OCI-LY7 (cell line): ENCODE results near the gene PARD6G. TPM values are rescaled to one million over a fixed set of nuclear protein-coding genes. Genes with fewer than 3 reads are reported as not detected.

Experiments
- BruUV-seq: library from RNA; stranded (reverse); fragments of 400-500 nt; replicated peaks from 2 replicates; lab custom pipeline; 2021; lab: Mats Ljungman, UMichigan
- CTCF ChIA-PET: fragments of 300-600 bp; sonication (Branson Sonifier 250); formaldehyde crosslinking; loops from one replicate; lab custom pipeline; 2022; ENCODE audit warnings: antibody characterized with exemption; ENCODE audit not compliant: unreplicated experiment; lab: Charles Lee
- POLR2A ChIA-PET: fragments of 300-600 bp; sonication (Branson Sonifier 250); formaldehyde crosslinking; loops from one replicate; lab custom pipeline; 2022; ENCODE audit warnings: antibody characterized with exemption; lab: Charles Lee
- DNase-seq: peaks from one replicate; pipeline ENCODE4 v3.0.0-alpha.2; 2015; ENCODE audit warnings: low spot score
- H2AFZ ChIP-seq: fragments of 200-600 bp; sonication (generic), shearing (Covaris generic); 2 replicates; pipeline ENCODE4 v1.6.1; 2014; ENCODE audit warnings: mild to moderate bottlenecking, antibody characterized with exemption, low read length, moderate library complexity
- H3K27ac ChIP-seq: fragments of 200-600 bp; sonication (generic); 2 replicates; pipeline ENCODE4 v1.5.1; 2014; ENCODE audit warnings: mixed run types, low read depth, mild to moderate bottlenecking, moderate library complexity, low read length, inconsistent platforms; ENCODE audit not compliant: poor library complexity, severe bottlenecking
- H3K36me3 ChIP-seq: fragments of 200-600 bp; sonication (generic); 2 replicates; pipeline ENCODE4 v1.6.1; 2014; ENCODE audit warnings: mild to moderate bottlenecking, antibody characterized with exemption, low read length, moderate library complexity, mixed read lengths; ENCODE audit not compliant: insufficient read depth
- H3K4me1 ChIP-seq: fragments of 200-600 bp; sonication (generic); 2 replicates; pipeline ENCODE4 v1.5.1; 2014; ENCODE audit warnings: mild to moderate bottlenecking, low read length; ENCODE audit not compliant: insufficient read depth, poor library complexity, severe bottlenecking
- H3K4me2 ChIP-seq: fragments of 200-600 bp; sonication (generic); 2 replicates; pipeline ENCODE4 v1.6.1; 2014; ENCODE audit warnings: mild to moderate bottlenecking, low read length
- H3K4me3 ChIP-seq: fragments of 200-600 bp; sonication (generic); 2 replicates; pipeline ENCODE4 v1.5.1; 2014; ENCODE audit warnings: mild to moderate bottlenecking, low read depth, low read length; ENCODE audit not compliant: poor library complexity, severe bottlenecking
- H3K79me2 ChIP-seq: fragments of 200-600 bp; sonication (generic); 2 replicates; pipeline ENCODE4 v1.6.1; 2016; ENCODE audit warnings: low read depth, mild to moderate bottlenecking, low read length, moderate library complexity, mixed read lengths; ENCODE audit not compliant: insufficient read depth
- H3K9me2 ChIP-seq: fragments of 200-600 bp; sonication (generic); 2 replicates; pipeline ENCODE4 v1.6.1; 2016; ENCODE audit warnings: mild to moderate bottlenecking, low read length, mixed read lengths; ENCODE audit not compliant: insufficient read depth
- H3K9me3 ChIP-seq: fragments of 200-600 bp; sonication (generic); 2 replicates; pipeline ENCODE4 v1.6.1; 2014; ENCODE audit warnings: mild to moderate bottlenecking, mixed run types, low read length, mixed read lengths
- H4K20me1 ChIP-seq: fragments of 200-600 bp; sonication (generic); 2 replicates; pipeline ENCODE4 v1.6.1; 2014; ENCODE audit warnings: mild to moderate bottlenecking, antibody characterized with exemption, low read length, moderate library complexity, mixed read lengths; ENCODE audit not compliant: insufficient read depth
- EZH2phosphoT487 ChIP-seq: fragments of 200-600 bp; sonication (generic); IDR thresholded peaks from 2 replicates; pipeline ENCODE4 v1.6.1; 2018; ENCODE audit warnings: low read depth, borderline replicate concordance, mild to moderate bottlenecking, mixed run types, antibody characterized with exemption, low read length, moderate library complexity, mixed read lengths
- intact Hi-C: fragments of 100-400 bp; cut with micrococcal nuclease; formaldehyde crosslinking; loops from one replicate; pipeline ENCODE4 v1.10.0; 2022; ENCODE audit not compliant: unreplicated experiment
- total RNA-seq, 2 experiments: library from RNA; depleted of rRNA in 1 of 2; stranded (reverse); fragments of >200 nt in 1 of 2; shearing (Covaris generic) in 1 of 2; gene quantifications; 2 replicates each; pipeline ENCODE4 v1.2.3, GENCODE V29; 2014 to 2022
- TF ChIP-seq, protein P1 (sequence below): fragments of 200-600 bp; sonication (generic); conservative IDR thresholded peaks from 2 replicates; pipeline ENCODE4 v1.5.1; 2014; ENCODE audit warnings: mild to moderate bottlenecking, antibody characterized with exemption, low read length, moderate library complexity, mixed read lengths

The PARD6G gene
- total RNA-seq, 2 experiments from 2014 or later: 0.03 TPM; not detected in 1

DNA sequence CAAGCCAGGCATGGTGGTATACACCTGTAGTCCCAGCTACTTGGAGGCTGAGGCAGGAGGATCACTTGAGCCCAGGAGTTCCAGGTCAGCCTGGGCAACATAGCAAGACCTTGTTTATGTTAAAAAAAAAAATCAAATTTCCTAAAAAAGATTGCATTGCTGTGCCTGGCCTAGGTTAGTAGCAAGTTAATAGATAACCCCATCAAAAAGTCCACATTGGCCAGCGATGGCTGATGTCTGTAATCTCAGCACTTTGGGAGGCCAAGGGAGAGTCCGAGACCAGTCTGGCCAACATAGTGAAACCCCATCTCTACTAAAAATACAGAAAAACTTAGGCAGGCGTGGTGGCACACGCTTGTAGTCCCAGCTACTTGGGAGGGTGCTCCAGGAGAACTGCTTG lies 38.7 kb downstream of the PARD6G start:
- no TSS peak for BruUV-seq
- ChIA-PET POLR2A (no interaction called here), CTCF (no interaction called here)
- H3K27ac ChIP-seq: no peak overlapping the region
- H3K4me3 ChIP-seq: no peak overlapping the region
- no peaks in the 10 kb centered on the region for H3K4me1 ChIP-seq
- H3K36me3 ChIP-seq: no peaks in the 10 kb centered on the region
- no peak overlapping the region for H3K4me2 ChIP-seq
- no peaks in the 10 kb centered on the region for H3K9me2 ChIP-seq
- no peak overlapping the region for H2AFZ ChIP-seq
- intact Hi-C loops: no loop called here
- TF ChIP-seq EZH2phosphoT487: no peak
- TF ChIP-seq, protein P1, sequence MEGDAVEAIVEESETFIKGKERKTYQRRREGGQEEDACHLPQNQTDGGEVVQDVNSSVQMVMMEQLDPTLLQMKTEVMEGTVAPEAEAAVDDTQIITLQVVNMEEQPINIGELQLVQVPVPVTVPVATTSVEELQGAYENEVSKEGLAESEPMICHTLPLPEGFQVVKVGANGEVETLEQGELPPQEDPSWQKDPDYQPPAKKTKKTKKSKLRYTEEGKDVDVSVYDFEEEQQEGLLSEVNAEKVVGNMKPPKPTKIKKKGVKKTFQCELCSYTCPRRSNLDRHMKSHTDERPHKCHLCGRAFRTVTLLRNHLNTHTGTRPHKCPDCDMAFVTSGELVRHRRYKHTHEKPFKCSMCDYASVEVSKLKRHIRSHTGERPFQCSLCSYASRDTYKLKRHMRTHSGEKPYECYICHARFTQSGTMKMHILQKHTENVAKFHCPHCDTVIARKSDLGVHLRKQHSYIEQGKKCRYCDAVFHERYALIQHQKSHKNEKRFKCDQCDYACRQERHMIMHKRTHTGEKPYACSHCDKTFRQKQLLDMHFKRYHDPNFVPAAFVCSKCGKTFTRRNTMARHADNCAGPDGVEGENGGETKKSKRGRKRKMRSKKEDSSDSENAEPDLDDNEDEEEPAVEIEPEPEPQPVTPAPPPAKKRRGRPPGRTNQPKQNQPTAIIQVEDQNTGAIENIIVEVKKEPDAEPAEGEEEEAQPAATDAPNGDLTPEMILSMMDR: no peak
- H4K20me1 ChIP-seq: no peaks in the 10 kb centered on the region
- DNase-seq: no peak
- no peaks in the 10 kb centered on the region for H3K9me3 ChIP-seq
- H3K79me2 ChIP-seq: no peaks in the 10 kb centered on the region

DNA sequence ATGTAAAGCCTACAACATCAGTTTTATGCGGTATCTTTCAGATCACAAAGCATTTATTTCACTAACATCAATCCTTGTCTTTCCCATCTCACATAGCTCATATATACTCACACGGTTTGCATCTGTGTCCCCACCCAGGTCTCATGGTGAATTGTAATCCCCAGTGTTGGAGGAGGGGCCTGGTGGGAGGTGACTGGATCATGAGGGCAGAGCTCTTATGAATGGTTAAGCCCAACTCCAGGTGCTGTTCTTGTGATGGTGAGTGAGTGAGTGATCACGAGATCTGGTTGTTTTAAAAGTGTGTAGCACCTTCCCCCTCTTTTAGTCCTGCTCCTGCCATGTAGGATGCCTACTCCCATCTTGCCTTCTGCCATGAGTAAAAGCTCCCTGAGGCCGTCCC lies 42.0 kb downstream of the PARD6G start:
- DNase-seq: no peak

DNA sequence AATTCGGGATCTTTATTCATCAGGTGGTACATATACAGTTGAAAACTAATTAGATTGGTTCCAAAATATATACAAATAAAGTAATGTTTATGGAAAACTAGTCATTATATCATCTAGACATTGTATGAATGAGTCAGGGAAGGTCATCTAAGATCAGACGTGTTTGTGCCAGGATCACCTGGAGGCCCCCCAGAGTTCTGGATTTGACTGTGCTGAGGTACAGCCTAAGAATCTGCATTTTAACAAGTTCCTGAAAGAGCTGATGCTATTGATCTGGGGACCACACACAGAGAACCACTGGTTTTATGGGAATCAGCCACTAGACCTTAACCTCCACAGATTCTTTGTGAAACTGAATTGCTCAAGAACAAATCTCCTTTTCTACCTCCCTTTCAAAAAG lies 43.2 kb downstream of the PARD6G start:
- ChIA-PET POLR2A (interaction anchor here (0.6 kb wide), 1 partner anchor 30 kb away, joined by 3 read pairs; no protein-coding TSS in a partner anchor), CTCF (interaction anchor here (0.6 kb wide), 1 partner anchor 466 kb away, joined by 3 read pairs; no protein-coding TSS in a partner anchor)
- no peak for DNase-seq
- Histone ChIP-seq H3K9me3 (no peaks in the 10 kb centered on the region), H3K4me3 (no peak overlapping the region), H3K36me3 (no peaks in the 10 kb centered on the region), H3K4me1 (no peaks in the 10 kb centered on the region), H3K4me2 (no peak overlapping the region), H3K9me2 (no peaks in the 10 kb centered on the region), H3K79me2 (no peaks in the 10 kb centered on the region), H4K20me1 (no peaks in the 10 kb centered on the region), H3K27ac (no peak overlapping the region), H2AFZ (no peak overlapping the region)
- no TSS peak for BruUV-seq
- no peak for TF ChIP-seq EZH2phosphoT487
- TF ChIP-seq, protein P1: no peak
- intact Hi-C loops: no loop called here

More for the DNA sequence above, 42.0 kb downstream of the PARD6G start:
- BruUV-seq: no TSS peak
- TF ChIP-seq EZH2phosphoT487: no peak
- TF ChIP-seq, protein P1: no peak
- ChIA-PET CTCF (interaction anchor here (0.6 kb wide), 1 partner anchor 172 kb away, joined by 3 read pairs; no protein-coding TSS in a partner anchor), POLR2A (no interaction called here)
- Histone ChIP-seq H3K4me3 (no peak overlapping the region), H3K9me3 (no peaks in the 10 kb centered on the region), H3K4me1 (no peaks in the 10 kb centered on the region), H3K4me2 (no peak overlapping the region), H2AFZ (no peak overlapping the region), H3K79me2 (no peaks in the 10 kb centered on the region), H3K27ac (no peak overlapping the region), H3K9me2 (no peaks in the 10 kb centered on the region), H3K36me3 (no peaks in the 10 kb centered on the region), H4K20me1 (no peaks in the 10 kb centered on the region)
- intact Hi-C loops: no loop called here
